PC-3 (cell line): ENCODE results near the gene DDIT4L. TPM values are rescaled to one million over a fixed set of nuclear protein-coding genes. Genes with fewer than 3 reads are reported as not detected.
"Not testable (repeated sequence)": the region's sequence is repeated elsewhere in the genome, so short reads cannot be mapped to it uniquely, and the experiment has no call there.

ENCODE experiments used
- ATAC-seq: fragments of 200-7000 bp; cut with Tn5 transposase; 2 replicates; pipeline ENCODE4 v1.9.1; 2020; ENCODE audit warnings: mild to moderate bottlenecking, moderate library complexity
- BruUV-seq: library from RNA; stranded (reverse); fragments of 400-500 nt; replicated peaks from 2 replicates; lab custom pipeline; 2021; lab: Mats Ljungman, UMichigan
- CTCF ChIA-PET: fragments of 300-600 bp; sonication (Branson Sonifier 250); formaldehyde crosslinking; loops from one replicate; lab custom pipeline; 2022; ENCODE audit warnings: antibody characterized with exemption; lab: Charles Lee
- POLR2A ChIA-PET: fragments of 300-600 bp; sonication (Branson Sonifier 250); formaldehyde crosslinking; loops from one replicate; lab custom pipeline; 2022; ENCODE audit warnings: antibody characterized with exemption; ENCODE audit not compliant: unreplicated experiment; lab: Charles Lee
- DNase-seq: peaks from one replicate; pipeline ENCODE4 v3.0.0-alpha.2; 2015
- H2AFZ ChIP-seq: fragments of 300-600 bp; sonication (generic); 2 replicates; pipeline ENCODE4 v1.6.0; 2016; ENCODE audit warnings: antibody characterized with exemption, low read length
- H3F3A ChIP-seq: fragments of 300-600 bp; sonication (generic); one replicate; pipeline ENCODE4 v1.6.0; 2017; ENCODE audit warnings: antibody characterized with exemption, low read length, control low read depth, mild to moderate bottlenecking; ENCODE audit not compliant: unreplicated experiment
- H3K27ac ChIP-seq: fragments of 300-600 bp; sonication (generic); 2 replicates; pipeline ENCODE4 v1.5.1; 2016; ENCODE audit warnings: mild to moderate bottlenecking, low read length
- H3K27me3 ChIP-seq: fragments of 300-600 bp; sonication (generic); 2 replicates; pipeline ENCODE4 v1.6.1; 2016; ENCODE audit warnings: low read length, mixed read lengths
- H3K36me3 ChIP-seq: fragments of 300-600 bp; sonication (generic); 2 replicates; pipeline ENCODE4 v1.6.1; 2016; ENCODE audit warnings: low read depth, mixed run types, low read length, mixed read lengths
- H3K4me1 ChIP-seq: fragments of 300-600 bp; sonication (generic); 2 replicates; pipeline ENCODE4 v1.5.1; 2016; ENCODE audit warnings: low read length; ENCODE audit not compliant: insufficient read depth
- H3K4me2 ChIP-seq: fragments of 300-600 bp; sonication (generic); 2 replicates; pipeline ENCODE4 v1.6.0; 2016; ENCODE audit warnings: low read length
- H3K4me3 ChIP-seq: fragments of 300-600 bp; sonication (generic); 2 replicates; pipeline ENCODE4 v1.5.1; 2016; ENCODE audit warnings: mild to moderate bottlenecking, low read length, mixed read lengths
- H3K79me2 ChIP-seq: fragments of 300-600 bp; sonication (generic); 2 replicates; pipeline ENCODE4 v1.6.1; 2017; ENCODE audit warnings: low read length, mixed read lengths
- H3K9ac ChIP-seq: fragments of 300-600 bp; sonication (generic); 2 replicates; pipeline ENCODE4 v1.6.0; 2016; ENCODE audit warnings: mild to moderate bottlenecking, low read length
- H3K9me2 ChIP-seq: fragments of 300-600 bp; sonication (generic); replicated peaks from 2 replicates; pipeline ENCODE4 v1.6.1; 2016; ENCODE audit warnings: mixed run types, low read length, mixed read lengths
- H3K9me3 ChIP-seq: fragments of 300-600 bp; sonication (generic); 2 replicates; pipeline ENCODE4 v1.6.1; 2016; ENCODE audit warnings: low read length, mixed read lengths
- H4K20me1 ChIP-seq: fragments of 300-600 bp; sonication (generic); 2 replicates; pipeline ENCODE4 v1.6.1; 2016; ENCODE audit warnings: low read length, mixed read lengths
- EZH2 ChIP-seq: fragments of 300-600 bp; sonication (generic); IDR thresholded peaks from one replicate; pipeline ENCODE4 v1.6.1; 2017; ENCODE audit warnings: antibody characterized with exemption, mild to moderate bottlenecking, low read length; ENCODE audit not compliant: unreplicated experiment
- EZH2phosphoT487 ChIP-seq: fragments of 300-600 bp; sonication (generic); IDR thresholded peaks from 2 replicates; pipeline ENCODE4 v1.6.1; 2018; ENCODE audit warnings: mild to moderate bottlenecking, antibody characterized with exemption, low read length, borderline replicate concordance
- intact Hi-C: fragments of 100-400 bp; cut with micrococcal nuclease; formaldehyde crosslinking; loops from 2 replicates; pipeline ENCODE4 v1.9.0; 2023
- total RNA-seq: library from RNA; depleted of rRNA; stranded (reverse); fragments of >200 nt; gene quantifications from 2 replicates; pipeline ENCODE4 v1.2.3, GENCODE V29; 2014
- TF ChIP-seq, protein P1 (sequence below): fragments of 300-600 bp; sonication (generic); conservative IDR thresholded peaks from 2 replicates; pipeline ENCODE4 v1.5.1; 2017; ENCODE audit warnings: antibody characterized with exemption, low read depth, mild to moderate bottlenecking, low read length

The DDIT4L gene
- total RNA-seq, 1 experiment from 2014 or later = not detected

DNA sequence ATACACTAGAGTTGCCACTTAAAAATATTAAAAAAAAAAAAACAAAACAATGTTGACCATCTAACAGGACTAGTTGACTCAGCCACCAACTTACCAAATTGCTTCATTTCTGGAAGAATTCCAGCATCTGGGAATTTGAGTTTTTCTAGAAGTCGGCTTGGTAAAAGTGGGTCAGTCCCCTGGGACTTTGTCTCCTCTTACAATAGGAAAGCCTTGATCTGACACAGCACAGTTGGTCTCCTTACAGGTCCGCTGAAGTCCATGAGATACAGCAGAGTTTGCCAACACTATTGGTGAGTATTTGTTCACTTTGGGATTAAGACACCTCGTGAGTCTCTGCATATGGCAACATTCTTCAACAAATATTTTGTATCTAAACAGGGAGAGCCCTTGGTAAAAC lies 18.2 kb upstream of the DDIT4L start:
- Histone ChIP-seq H3K4me2 (no peak overlapping the region), H3K79me2 (no peaks in the 10 kb centered on the region), H3K9me3 (no peaks in the 10 kb centered on the region), H3K27me3 (no peaks in the 10 kb centered on the region), H3K36me3 (no peaks in the 10 kb centered on the region), H3F3A (no peaks in the 10 kb centered on the region), H3K27ac (no peak overlapping the region), H2AFZ (no peak overlapping the region), H3K4me3 (no peak overlapping the region), H3K9me2 (no peaks in the 10 kb centered on the region), H3K9ac (no peak overlapping the region), H3K4me1 (no peaks in the 10 kb centered on the region), H4K20me1 (no peaks in the 10 kb centered on the region)
- BruUV-seq = no TSS peak
- ChIA-PET POLR2A (no interaction called here), CTCF (no interaction called here)
- no peak for TF ChIP-seq EZH2phosphoT487
- TF ChIP-seq, protein P1, sequence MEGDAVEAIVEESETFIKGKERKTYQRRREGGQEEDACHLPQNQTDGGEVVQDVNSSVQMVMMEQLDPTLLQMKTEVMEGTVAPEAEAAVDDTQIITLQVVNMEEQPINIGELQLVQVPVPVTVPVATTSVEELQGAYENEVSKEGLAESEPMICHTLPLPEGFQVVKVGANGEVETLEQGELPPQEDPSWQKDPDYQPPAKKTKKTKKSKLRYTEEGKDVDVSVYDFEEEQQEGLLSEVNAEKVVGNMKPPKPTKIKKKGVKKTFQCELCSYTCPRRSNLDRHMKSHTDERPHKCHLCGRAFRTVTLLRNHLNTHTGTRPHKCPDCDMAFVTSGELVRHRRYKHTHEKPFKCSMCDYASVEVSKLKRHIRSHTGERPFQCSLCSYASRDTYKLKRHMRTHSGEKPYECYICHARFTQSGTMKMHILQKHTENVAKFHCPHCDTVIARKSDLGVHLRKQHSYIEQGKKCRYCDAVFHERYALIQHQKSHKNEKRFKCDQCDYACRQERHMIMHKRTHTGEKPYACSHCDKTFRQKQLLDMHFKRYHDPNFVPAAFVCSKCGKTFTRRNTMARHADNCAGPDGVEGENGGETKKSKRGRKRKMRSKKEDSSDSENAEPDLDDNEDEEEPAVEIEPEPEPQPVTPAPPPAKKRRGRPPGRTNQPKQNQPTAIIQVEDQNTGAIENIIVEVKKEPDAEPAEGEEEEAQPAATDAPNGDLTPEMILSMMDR = no peak
- TF ChIP-seq EZH2 = no peak
- ATAC-seq (no peak), DNase-seq (no peak)
- intact Hi-C loops = no loop called here

DNA sequence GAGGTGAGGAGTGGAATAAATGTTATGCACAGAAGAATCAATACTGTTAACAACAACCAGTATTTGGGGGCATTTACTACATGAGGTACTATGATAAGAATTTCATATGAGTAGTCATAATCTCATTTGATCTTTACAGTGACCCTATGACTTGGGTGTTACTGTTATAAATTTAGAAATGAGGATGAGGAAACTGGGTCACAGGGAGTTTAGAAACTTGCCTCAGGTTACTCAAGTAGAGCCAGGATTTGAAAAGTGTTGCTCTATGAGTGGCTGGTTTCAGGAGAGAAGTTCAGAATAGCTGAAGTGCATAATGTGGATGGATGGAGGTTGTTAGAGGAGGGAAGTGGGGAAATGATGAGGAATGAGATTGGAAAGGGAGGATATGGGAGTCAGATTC lies 16.6 kb upstream of the DDIT4L start:
- TF ChIP-seq EZH2 (no peak), EZH2phosphoT487 (no peak)
- TF ChIP-seq, protein P1 = no peak
- DNase-seq (no peak), ATAC-seq (no peak)
- Histone ChIP-seq H3F3A (no peaks in the 10 kb centered on the region), H3K27ac (no peak overlapping the region), H3K9ac (no peak overlapping the region), H4K20me1 (no peaks in the 10 kb centered on the region), H3K4me2 (no peak overlapping the region), H3K36me3 (no peaks in the 10 kb centered on the region), H2AFZ (no peak overlapping the region), H3K4me1 (no peaks in the 10 kb centered on the region), H3K27me3 (no peaks in the 10 kb centered on the region), H3K9me2 (no peaks in the 10 kb centered on the region), H3K9me3 (no peaks in the 10 kb centered on the region), H3K4me3 (no peak overlapping the region), H3K79me2 (no peaks in the 10 kb centered on the region)
- CTCF ChIA-PET = no interaction called here
- POLR2A ChIA-PET = no interaction called here
- BruUV-seq = no TSS peak
- intact Hi-C loops = no loop called here

- H3K9me2 ChIP-seq = no peaks in the 10 kb centered on the region
- intact Hi-C loops = no loop called here
- H3K27ac ChIP-seq = no peak overlapping the region
- no peaks in the 10 kb centered on the region for H3K9me3 ChIP-seq
- ChIA-PET CTCF (no interaction called here), POLR2A (no interaction called here)
- no peaks in the 10 kb centered on the region for H3K36me3 ChIP-seq
- no peak overlapping the region for H3K9ac ChIP-seq
- H2AFZ ChIP-seq = no peak overlapping the region
- H4K20me1 ChIP-seq = no peaks in the 10 kb centered on the region
- TF ChIP-seq EZH2 = no peak
- TF ChIP-seq EZH2phosphoT487 = no peak
- TF ChIP-seq, protein P1 = no peak
- DNase-seq (no peak), ATAC-seq (no peak)
- H3F3A ChIP-seq = no peaks in the 10 kb centered on the region
- no peaks in the 10 kb centered on the region for H3K4me1 ChIP-seq
- H3K4me2 ChIP-seq = no peak overlapping the region
- H3K79me2 ChIP-seq = no peaks in the 10 kb centered on the region
- BruUV-seq = no TSS peak
- H3K4me3 ChIP-seq = no peak overlapping the region
- H3K27me3 ChIP-seq = no peaks in the 10 kb centered on the region
Measured at GRCh38 chr4:100198061-100198460, 7.8 kb upstream of the DDIT4L start.

GRCh38 chr4:100196388-100197071 lies 6.3 kb upstream of the DDIT4L start:
- H3K27ac ChIP-seq, DNase-seq, intact Hi-C loops, H3K4me2 ChIP-seq, H3K36me3 ChIP-seq, BruUV-seq, H3K9me2 ChIP-seq, H3K27me3 ChIP-seq, ATAC-seq, H3K9me3 ChIP-seq, H3K9ac ChIP-seq, H3F3A ChIP-seq, H3K79me2 ChIP-seq, CTCF ChIA-PET, H2AFZ ChIP-seq, POLR2A ChIA-PET, H3K4me1 ChIP-seq, H4K20me1 ChIP-seq, H3K4me3 ChIP-seq: not testable (repeated sequence)
